ENCODE results near the gene APLP2. TPM values are rescaled to one million over a fixed set of nuclear protein-coding genes. Genes with fewer than 3 reads are reported as not detected.
A peak's percentile ranks its signal among the peaks of the same experiment; 100 is the strongest.

Gene APLP2
- polyA plus RNA-seq, 3 donors: 486 to 622 (median 591) TPM

DNA sequence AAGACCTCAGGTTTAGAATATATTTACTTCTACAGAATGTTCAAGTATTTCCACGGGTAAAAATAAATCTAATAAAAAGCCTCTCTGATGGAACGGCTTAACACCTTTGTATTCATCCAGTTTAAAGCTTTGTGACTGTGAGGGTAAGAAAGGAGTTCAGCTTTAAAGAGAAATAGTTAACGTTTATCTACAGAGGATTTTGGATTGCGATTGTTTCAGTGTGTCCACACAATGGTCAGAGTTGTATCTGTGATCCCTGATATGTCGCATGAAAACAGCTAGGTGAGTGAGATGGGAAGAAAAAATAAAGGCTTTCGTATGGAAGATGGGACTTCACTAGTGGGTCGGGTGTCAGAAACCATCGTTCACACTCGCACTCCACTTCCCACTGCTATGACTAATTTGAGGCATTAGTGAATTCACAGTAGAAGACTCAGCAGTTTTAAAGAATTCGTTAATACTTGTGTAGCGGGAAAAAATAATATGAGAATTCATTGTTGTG lies 1.6 kb downstream of the APLP2 start:
- peak in 2 of 3 donors; percentile 71 to 74 for DNase-seq

DNA sequence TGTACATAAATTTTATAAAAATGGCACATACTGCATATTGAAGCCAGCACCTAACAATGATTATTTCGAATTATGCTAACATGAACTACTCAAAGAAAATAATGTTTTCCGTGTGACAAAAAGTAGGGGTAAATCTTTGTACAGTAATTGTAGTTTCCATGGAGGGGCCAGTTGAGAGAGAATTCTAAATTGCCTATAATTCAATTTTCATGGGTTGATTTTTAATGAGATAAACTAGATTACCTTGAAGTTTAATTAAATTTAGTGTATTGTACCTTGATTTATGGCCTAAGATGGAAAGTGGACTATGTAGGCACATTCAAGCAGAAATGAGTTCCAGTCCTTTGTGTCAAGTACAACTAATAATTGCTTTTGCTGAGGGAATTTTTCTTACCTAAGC lies 5.0 kb downstream of the APLP2 start:
- Mint-ChIP-seq H3K4me1 (peaks cover 70% of the 10 kb centered on the region), H3K9me3 (peaks cover 0 to 2% (median 0%) of the 10 kb centered on the region in 7 donors), H3K4me3 (no peak overlapping the region), H3K36me3 (peaks cover 21 to 37% of the 10 kb centered on the region in 2 donors), H3K27me3 (ENCODE audit: low read depth in 3 of 3) (no peaks in the 10 kb centered on the region), H3K27ac (no peak overlapping the region)
- intact Hi-C loops (cut with micrococcal nuclease): loop anchor here (5.0 kb wide), 2 partner anchors 48 to 72 kb away; partner anchors contain the start of gene PRDM10 (in 1 of the 2)
- H3K27me3 ChIP-seq (ENCODE audit: control insufficient read depth in 2 of 2, insufficient read depth in 2 of 2, low read length in 2 of 2): no peaks in the 10 kb centered on the region
- no peak overlapping the region for H3K27ac ChIP-seq (ENCODE audit: low read depth in 1 of 2, low read length in 2 of 2)
- peaks cover 100% of the 10 kb centered on the region for H3K79me2 ChIP-seq (ENCODE audit: insufficient read depth, low read length)
- peaks cover 95% of the 10 kb centered on the region for H4K20me1 ChIP-seq (ENCODE audit: insufficient read depth, low read length)
- no peak overlapping the region for H3K4me2 ChIP-seq (replicated peaks; ENCODE audit: extremely low read depth, low read length, poor library complexity, severe bottlenecking)
- peaks cover 51 to 67% of the 10 kb centered on the region in 2 donors for H3K4me1 ChIP-seq (ENCODE audit: control insufficient read depth in 1 of 2, insufficient read depth in 2 of 2, low read length in 2 of 2)
- WGBS (ENCODE audit: insufficient coverage): no CpG with 5 or more reads among the region's 2 CpGs
- H3K36me3 ChIP-seq (replicated peaks in 1 of 2; ENCODE audit: control insufficient read depth in 1 of 2, insufficient read depth in 2 of 2, low read length in 2 of 2): peaks cover 0 to 13% of the 10 kb centered on the region in 2 donors
- H3K4me3 ChIP-seq (replicated peaks in 1 of 3; ENCODE audit: low read depth in 2 of 3, low read length in 3 of 3): no peak overlapping the region
- no peak overlapping the region for H3K9ac ChIP-seq (ENCODE audit: insufficient read depth, low read length, poor library complexity, severe bottlenecking)
- no peak for DNase-seq
- H2AFZ ChIP-seq (ENCODE audit: insufficient read depth, low read depth, low read length, poor library complexity, severe bottlenecking): no peak overlapping the region
- H3K9me3 ChIP-seq (replicated peaks in 1 of 2; ENCODE audit: control insufficient read depth in 1 of 2, insufficient read depth in 1 of 2, low read length in 2 of 2): no peaks in the 10 kb centered on the region
- TF ChIP-seq, protein P1, sequence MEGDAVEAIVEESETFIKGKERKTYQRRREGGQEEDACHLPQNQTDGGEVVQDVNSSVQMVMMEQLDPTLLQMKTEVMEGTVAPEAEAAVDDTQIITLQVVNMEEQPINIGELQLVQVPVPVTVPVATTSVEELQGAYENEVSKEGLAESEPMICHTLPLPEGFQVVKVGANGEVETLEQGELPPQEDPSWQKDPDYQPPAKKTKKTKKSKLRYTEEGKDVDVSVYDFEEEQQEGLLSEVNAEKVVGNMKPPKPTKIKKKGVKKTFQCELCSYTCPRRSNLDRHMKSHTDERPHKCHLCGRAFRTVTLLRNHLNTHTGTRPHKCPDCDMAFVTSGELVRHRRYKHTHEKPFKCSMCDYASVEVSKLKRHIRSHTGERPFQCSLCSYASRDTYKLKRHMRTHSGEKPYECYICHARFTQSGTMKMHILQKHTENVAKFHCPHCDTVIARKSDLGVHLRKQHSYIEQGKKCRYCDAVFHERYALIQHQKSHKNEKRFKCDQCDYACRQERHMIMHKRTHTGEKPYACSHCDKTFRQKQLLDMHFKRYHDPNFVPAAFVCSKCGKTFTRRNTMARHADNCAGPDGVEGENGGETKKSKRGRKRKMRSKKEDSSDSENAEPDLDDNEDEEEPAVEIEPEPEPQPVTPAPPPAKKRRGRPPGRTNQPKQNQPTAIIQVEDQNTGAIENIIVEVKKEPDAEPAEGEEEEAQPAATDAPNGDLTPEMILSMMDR (IDR thresholded peaks at IDR 0.05): no peak

More for the DNA sequence above, 1.6 kb downstream of the APLP2 start:
- 23% methylated on average over 3 of the region's 11 CpGs for WGBS (ENCODE audit: insufficient coverage)
- Histone ChIP-seq H3K27ac (ENCODE audit: low read depth in 1 of 2, low read length in 2 of 2) (peak overlapping the region; percentile 76 to 86), H4K20me1 (ENCODE audit: insufficient read depth, low read length) (peaks cover 60% of the 10 kb centered on the region), H3K9me3 (replicated peaks in 1 of 2; ENCODE audit: control insufficient read depth in 1 of 2, insufficient read depth in 1 of 2, low read length in 2 of 2) (no peaks in the 10 kb centered on the region), H2AFZ (ENCODE audit: insufficient read depth, low read depth, low read length, poor library complexity, severe bottlenecking) (no peak overlapping the region), H3K9ac (ENCODE audit: insufficient read depth, low read length, poor library complexity, severe bottlenecking) (peak overlapping the region; percentile 95), H3K4me3 (replicated peaks in 1 of 3; ENCODE audit: low read depth in 2 of 3, low read length in 3 of 3) (peak overlapping the region; percentile 80 to 96 (median 96)), H3K4me1 (ENCODE audit: control insufficient read depth in 1 of 2, insufficient read depth in 2 of 2, low read length in 2 of 2) (peaks cover 48 to 61% of the 10 kb centered on the region in 2 donors), H3K27me3 (ENCODE audit: control insufficient read depth in 2 of 2, insufficient read depth in 2 of 2, low read length in 2 of 2) (no peaks in the 10 kb centered on the region), H3K36me3 (replicated peaks in 1 of 2; ENCODE audit: control insufficient read depth in 1 of 2, insufficient read depth in 2 of 2, low read length in 2 of 2) (peaks cover 0 to 7% of the 10 kb centered on the region in 2 donors), H3K79me2 (ENCODE audit: insufficient read depth, low read length) (peaks cover 67% of the 10 kb centered on the region), H3K4me2 (replicated peaks; ENCODE audit: extremely low read depth, low read length, poor library complexity, severe bottlenecking) (peak overlapping the region; percentile 80)
- Mint-ChIP-seq H3K9me3 (peaks cover 0 to 2% (median 0%) of the 10 kb centered on the region in 7 donors), H3K27ac (peak overlapping the region; percentile 82 to 97 (median 92)), H3K4me3 (peak overlapping the region; percentile 80 to 99), H3K27me3 (ENCODE audit: low read depth in 3 of 3) (no peaks in the 10 kb centered on the region), H3K4me1 (peaks cover 56% of the 10 kb centered on the region), H3K36me3 (peaks cover 16 to 20% of the 10 kb centered on the region in 2 donors)
- TF ChIP-seq, protein P1 (IDR thresholded peaks at IDR 0.05): no peak
- intact Hi-C loops (cut with micrococcal nuclease): loop anchor here (5.0 kb wide), 2 partner anchors 51 to 69 kb away; partner anchors contain the start of gene PRDM10 (in 1 of the 2)
